ENCODE results near the gene MGAT3. TPM values are rescaled to one million over a fixed set of nuclear protein-coding genes. Genes with fewer than 3 reads are reported as not detected.

The MGAT3 gene
- total RNA-seq, 2 experiments from 2014 or later: 0.90 to 1.9 TPM

DNA sequence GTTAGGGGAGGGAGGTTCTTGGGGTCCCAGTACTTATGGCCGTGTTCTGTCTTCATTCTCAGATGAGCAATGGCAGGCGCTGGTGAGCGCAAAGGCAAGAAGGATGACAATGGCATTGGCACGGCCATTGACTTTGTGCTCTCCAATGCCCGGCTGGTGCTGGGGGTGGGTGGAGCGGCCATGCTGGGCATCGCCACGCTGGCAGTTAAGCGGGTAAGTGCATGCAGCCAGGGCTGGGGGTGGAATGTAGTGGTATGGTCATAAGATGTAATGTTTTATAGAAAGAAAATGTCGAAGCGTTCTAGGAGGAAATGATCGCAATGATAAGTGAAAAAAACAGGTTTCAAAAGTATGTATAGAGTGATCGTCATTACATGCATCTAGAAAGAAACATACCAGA lies 54.4 kb downstream of the MGAT3 start:
- Mint-ChIP-seq H3K27ac (no peak overlapping the region), H3K27me3 (no peaks in the 10 kb centered on the region), H3K9me3 (no peaks in the 10 kb centered on the region), H3K36me3 (ENCODE audit: low read depth) (peaks cover 62% of the 10 kb centered on the region), H3K4me1 (ENCODE audit: low read depth) (peaks cover 40% of the 10 kb centered on the region), H3K4me3 (no peak overlapping the region)
- TF ChIP-seq, protein P1, sequence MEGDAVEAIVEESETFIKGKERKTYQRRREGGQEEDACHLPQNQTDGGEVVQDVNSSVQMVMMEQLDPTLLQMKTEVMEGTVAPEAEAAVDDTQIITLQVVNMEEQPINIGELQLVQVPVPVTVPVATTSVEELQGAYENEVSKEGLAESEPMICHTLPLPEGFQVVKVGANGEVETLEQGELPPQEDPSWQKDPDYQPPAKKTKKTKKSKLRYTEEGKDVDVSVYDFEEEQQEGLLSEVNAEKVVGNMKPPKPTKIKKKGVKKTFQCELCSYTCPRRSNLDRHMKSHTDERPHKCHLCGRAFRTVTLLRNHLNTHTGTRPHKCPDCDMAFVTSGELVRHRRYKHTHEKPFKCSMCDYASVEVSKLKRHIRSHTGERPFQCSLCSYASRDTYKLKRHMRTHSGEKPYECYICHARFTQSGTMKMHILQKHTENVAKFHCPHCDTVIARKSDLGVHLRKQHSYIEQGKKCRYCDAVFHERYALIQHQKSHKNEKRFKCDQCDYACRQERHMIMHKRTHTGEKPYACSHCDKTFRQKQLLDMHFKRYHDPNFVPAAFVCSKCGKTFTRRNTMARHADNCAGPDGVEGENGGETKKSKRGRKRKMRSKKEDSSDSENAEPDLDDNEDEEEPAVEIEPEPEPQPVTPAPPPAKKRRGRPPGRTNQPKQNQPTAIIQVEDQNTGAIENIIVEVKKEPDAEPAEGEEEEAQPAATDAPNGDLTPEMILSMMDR (IDR thresholded peaks at IDR 0.05): no peak
- ChIA-PET POLR2A (interaction anchor here (17.7 kb wide), 1 partner anchor 15 kb away, joined by 234 read pairs; the partner anchor contains the start of genes ATF4 and RPS19BP1), CTCF (interaction anchor here (1.8 to 2.0 kb wide), 2 partner anchors 17 to 168 kb away, joined by 4 to 6 read pairs; no protein-coding TSS in a partner anchor)
- DNase-seq (no peak), ATAC-seq (no peak)
- intact Hi-C loops (cut with micrococcal nuclease): no loop called here

DNA sequence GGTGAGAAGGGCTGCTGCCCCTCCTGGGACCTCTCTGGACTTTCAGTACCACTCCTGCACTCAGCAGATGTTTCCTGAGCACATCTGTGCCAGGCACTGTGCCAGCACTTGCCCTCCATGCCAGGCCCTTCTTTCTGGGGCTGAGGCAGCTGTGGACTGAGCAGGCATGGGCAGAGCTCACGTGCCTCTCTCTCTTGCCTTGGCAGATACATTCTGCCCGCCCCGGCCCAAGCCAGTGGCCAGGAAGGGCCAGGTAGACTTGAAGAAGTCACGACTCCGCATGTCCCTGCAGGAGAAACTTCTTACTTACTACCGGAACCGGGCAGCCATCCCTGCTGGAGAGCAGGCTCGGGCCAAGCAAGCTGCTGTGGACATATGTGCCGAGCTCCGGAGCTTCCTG lies 55.2 kb downstream of the MGAT3 start:
- intact Hi-C loops (cut with micrococcal nuclease): no loop called here
- Mint-ChIP-seq H3K9me3 (no peaks in the 10 kb centered on the region), H3K4me1 (ENCODE audit: low read depth) (peaks cover 37% of the 10 kb centered on the region), H3K27ac (no peak overlapping the region), H3K36me3 (ENCODE audit: low read depth) (peaks cover 54% of the 10 kb centered on the region), H3K4me3 (no peak overlapping the region), H3K27me3 (no peaks in the 10 kb centered on the region)
- ChIA-PET CTCF (interaction anchor here (0.7 to 7.9 kb wide), 6 partner anchors 9 to 168 kb away, joined by 3 to 69 read pairs (median 5); partner anchors contain the start of genes MIEF1 and TAB1), POLR2A (interaction anchor here (0.9 to 17.7 kb wide), 2 partner anchors 10 to 14 kb away, joined by 3 to 234 read pairs; partner anchors contain the start of genes ATF4, MIEF1 and RPS19BP1)
- TF ChIP-seq, protein P1 (IDR thresholded peaks at IDR 0.05): no peak
- ATAC-seq: no peak
- DNase-seq: no peak

DNA sequence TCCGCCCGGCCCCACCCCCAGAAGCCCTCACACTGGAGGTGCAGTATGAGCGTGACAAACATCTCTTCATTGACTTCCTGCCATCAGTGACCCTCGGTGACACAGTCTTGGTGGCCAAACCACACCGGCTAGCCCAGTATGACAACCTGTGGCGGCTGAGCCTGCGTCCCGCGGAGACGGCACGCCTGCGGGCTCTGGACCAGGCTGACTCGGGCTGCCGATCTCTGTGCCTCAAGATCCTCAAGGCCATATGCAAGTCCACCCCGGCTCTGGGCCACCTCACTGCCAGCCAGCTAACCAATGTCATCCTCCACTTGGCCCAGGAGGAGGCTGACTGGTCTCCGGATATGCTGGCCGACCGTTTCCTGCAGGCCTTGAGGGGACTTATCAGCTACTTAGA lies 57.0 kb downstream of the MGAT3 start:
- H3K4me3 Mint-ChIP-seq: no peak overlapping the region
- H3K9me3 Mint-ChIP-seq: no peaks in the 10 kb centered on the region
- no peaks in the 10 kb centered on the region for H3K27me3 Mint-ChIP-seq
- TF ChIP-seq, protein P1 (IDR thresholded peaks at IDR 0.05): no peak
- ATAC-seq (no peak), DNase-seq (no peak)
- ChIA-PET CTCF (interaction anchor here (1.1 to 7.9 kb wide), 7 partner anchors 11 to 170 kb away, joined by 3 to 69 read pairs (median 15); partner anchors contain the start of genes MIEF1 and RPS19BP1), POLR2A (interaction anchor here (1.0 to 17.7 kb wide), 2 partner anchors 12 to 197 kb away, joined by 3 to 234 read pairs; partner anchors contain the start of genes ATF4 and RPS19BP1)
- intact Hi-C loops (cut with micrococcal nuclease): no loop called here
- no peak overlapping the region for H3K27ac Mint-ChIP-seq
- peaks cover 39% of the 10 kb centered on the region for H3K4me1 Mint-ChIP-seq (ENCODE audit: low read depth)
- H3K36me3 Mint-ChIP-seq (ENCODE audit: low read depth): peaks cover 47% of the 10 kb centered on the region

DNA sequence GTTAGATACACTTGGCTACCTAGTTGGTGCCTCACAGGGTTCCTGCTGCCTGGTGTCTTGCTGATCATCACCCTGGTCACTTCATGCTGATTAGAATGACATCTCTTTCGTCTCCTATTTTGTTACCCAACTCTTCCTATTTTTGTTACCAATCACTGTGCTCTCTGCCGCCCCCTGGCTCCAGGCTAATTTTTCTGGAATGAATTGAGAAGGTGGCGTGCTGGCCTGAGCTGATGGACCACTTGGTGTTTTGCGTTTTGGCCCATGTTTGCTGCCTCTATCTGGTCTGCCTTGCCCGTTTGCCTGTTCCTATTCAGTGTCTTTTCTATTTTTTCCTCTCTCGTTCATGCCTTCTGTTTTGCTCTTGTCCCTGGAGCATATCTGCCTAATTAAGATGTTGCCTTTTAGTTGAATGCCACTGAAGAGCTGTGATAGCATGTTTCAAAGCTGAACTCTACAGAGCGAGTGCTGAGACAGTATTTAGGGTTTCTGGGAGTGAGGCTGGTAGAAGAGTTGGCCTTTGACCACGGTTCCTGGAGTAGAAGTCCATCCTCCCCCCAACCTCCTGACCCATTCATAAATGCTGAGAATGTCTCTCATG lies 57.7 kb downstream of the MGAT3 start:
- ChIA-PET CTCF (interaction anchor here (0.6 to 7.9 kb wide), 13 partner anchors 12 to 171 kb away, joined by 3 to 69 read pairs (median 4); partner anchors contain the start of genes MIEF1 and RPS19BP1), POLR2A (interaction anchor here (0.6 to 17.7 kb wide), 4 partner anchors 12 to 198 kb away, joined by 3 to 234 read pairs (median 3); partner anchors contain the start of genes ATF4, MIEF1 and RPS19BP1)
- intact Hi-C loops (cut with micrococcal nuclease): no loop called here
- Mint-ChIP-seq H3K4me3 (no peak overlapping the region), H3K9me3 (no peaks in the 10 kb centered on the region), H3K27me3 (no peaks in the 10 kb centered on the region), H3K27ac (peak overlapping the region; percentile 19), H3K36me3 (ENCODE audit: low read depth) (peaks cover 43% of the 10 kb centered on the region), H3K4me1 (ENCODE audit: low read depth) (peaks cover 39% of the 10 kb centered on the region)
- ATAC-seq: no peak
- peak; percentile 75 for DNase-seq
- TF ChIP-seq, protein P1 (IDR thresholded peaks at IDR 0.05): peak; percentile 72

Data from activated CD8-positive, alpha-beta T cell treated with anti-CD3 and anti-CD28 coated beads for 36 hours (primary cell).